ENCODE results near the gene C19orf81.

GRCh38 chr19:50677636-50678035, 28.4 kb downstream of the C19orf81 start:
- no peak for TF ChIP-seq CTCF (IDR thresholded peaks at IDR 0.05 in 4 of 5, conservative IDR thresholded peaks at IDR 0.05 in 1 of 5)
- TF ChIP-seq POLR2A (IDR thresholded peaks at IDR 0.05): no peak
